Liver (tissue), 3 donors: ENCODE measurements around the gene P3H2.

ENCODE experiments used
- EGR1 ChIP-seq, 2 donors: IDR thresholded peaks; 2 replicates each; pipeline ENCODE4 v1.6.1; 2016 to 2018; ENCODE audit warnings: antibody characterized with exemption in 2 of 2, low read depth in 2 of 2
- FOXA1 ChIP-seq: IDR thresholded peaks from 2 replicates; pipeline ENCODE4 v1.6.1; 2016; ENCODE audit warnings: antibody characterized with exemption
- GABPA ChIP-seq, 2 donors: IDR thresholded peaks in 1 of 2; conservative IDR thresholded peaks in 1 of 2; 2 replicates each; pipeline ENCODE4 v1.6.1; 2016; ENCODE audit warnings: antibody characterized with exemption in 2 of 2, mild to moderate bottlenecking in 1 of 2, moderate library complexity in 1 of 2
- HNF4G ChIP-seq: IDR thresholded peaks from 2 replicates; pipeline ENCODE4 v1.6.1; 2016; ENCODE audit warnings: antibody characterized with exemption
- RAD21 ChIP-seq, 2 donors: IDR thresholded peaks; 2 replicates each; pipeline ENCODE4 v1.6.1; 2016; ENCODE audit warnings: antibody characterized with exemption in 2 of 2, mild to moderate bottlenecking in 2 of 2
- RXRA ChIP-seq, 2 donors: IDR thresholded peaks; 2 replicates each; pipeline ENCODE4 v1.6.1; 2017 to 2018; ENCODE audit warnings: antibody characterized with exemption in 2 of 2, mild to moderate bottlenecking in 1 of 2
- SP1 ChIP-seq: IDR thresholded peaks from 2 replicates; pipeline ENCODE4 v1.6.1; 2018; ENCODE audit warnings: antibody characterized with exemption, mild to moderate bottlenecking
- TAF1 ChIP-seq: conservative IDR thresholded peaks from 2 replicates; pipeline ENCODE4 v1.6.1; 2016; ENCODE audit warnings: antibody characterized with exemption, mild to moderate bottlenecking
- YY1 ChIP-seq: IDR thresholded peaks from 2 replicates; pipeline ENCODE4 v1.6.1; 2016; ENCODE audit warnings: antibody characterized with exemption, mild to moderate bottlenecking
- TF ChIP-seq, protein P1 (sequence below): fragments of 150-350 bp; IDR thresholded peaks from 2 replicates; pipeline ENCODE4 v1.5.1; 2017; ENCODE audit warnings: improper control_type of control experiment, low read depth, low read length; ENCODE audit not compliant: missing input control
- TF ChIP-seq, protein P2 (sequence below): IDR thresholded peaks from 2 replicates; pipeline ENCODE4 v1.6.1; 2016; ENCODE audit warnings: antibody characterized with exemption
- TF ChIP-seq, protein P3 (sequence below): IDR thresholded peaks from 2 replicates; pipeline ENCODE4 v1.6.1; 2016; ENCODE audit warnings: antibody characterized with exemption, mild to moderate bottlenecking
- TF ChIP-seq, protein P4 (sequence below): IDR thresholded peaks from 2 replicates; pipeline ENCODE4 v1.6.1; 2016; ENCODE audit warnings: antibody characterized with exemption
- TF ChIP-seq, protein P5 (sequence below): IDR thresholded peaks from 2 replicates; pipeline ENCODE4 v1.6.1; 2016; ENCODE audit warnings: antibody characterized with exemption
- donor health status: healthy.
- donor health status: healthy.

DNA sequence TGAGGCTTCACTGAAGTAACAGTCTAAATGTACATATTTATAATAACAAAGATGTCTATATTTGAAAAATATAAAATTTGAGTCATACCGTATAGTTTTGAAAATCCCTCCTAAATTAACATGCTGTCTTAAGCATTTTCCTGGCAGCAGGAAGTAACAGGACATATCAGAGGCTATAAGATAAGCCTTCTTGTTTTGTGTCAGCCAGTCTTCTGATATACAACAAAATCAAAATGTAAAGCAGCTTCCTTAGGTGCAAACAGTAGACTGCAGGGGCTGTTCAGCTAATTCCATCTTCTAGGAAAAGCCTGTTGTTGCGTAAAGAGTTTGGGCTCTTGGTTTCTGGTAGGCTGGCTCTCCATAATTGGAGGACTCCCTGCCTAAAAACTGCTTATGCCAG lies 56.0 kb downstream of the P3H2 start:
- TF ChIP-seq, protein P1, sequence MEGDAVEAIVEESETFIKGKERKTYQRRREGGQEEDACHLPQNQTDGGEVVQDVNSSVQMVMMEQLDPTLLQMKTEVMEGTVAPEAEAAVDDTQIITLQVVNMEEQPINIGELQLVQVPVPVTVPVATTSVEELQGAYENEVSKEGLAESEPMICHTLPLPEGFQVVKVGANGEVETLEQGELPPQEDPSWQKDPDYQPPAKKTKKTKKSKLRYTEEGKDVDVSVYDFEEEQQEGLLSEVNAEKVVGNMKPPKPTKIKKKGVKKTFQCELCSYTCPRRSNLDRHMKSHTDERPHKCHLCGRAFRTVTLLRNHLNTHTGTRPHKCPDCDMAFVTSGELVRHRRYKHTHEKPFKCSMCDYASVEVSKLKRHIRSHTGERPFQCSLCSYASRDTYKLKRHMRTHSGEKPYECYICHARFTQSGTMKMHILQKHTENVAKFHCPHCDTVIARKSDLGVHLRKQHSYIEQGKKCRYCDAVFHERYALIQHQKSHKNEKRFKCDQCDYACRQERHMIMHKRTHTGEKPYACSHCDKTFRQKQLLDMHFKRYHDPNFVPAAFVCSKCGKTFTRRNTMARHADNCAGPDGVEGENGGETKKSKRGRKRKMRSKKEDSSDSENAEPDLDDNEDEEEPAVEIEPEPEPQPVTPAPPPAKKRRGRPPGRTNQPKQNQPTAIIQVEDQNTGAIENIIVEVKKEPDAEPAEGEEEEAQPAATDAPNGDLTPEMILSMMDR: no peak
- TF ChIP-seq EGR1 (IDR thresholded peaks at IDR 0.05; ENCODE audit: low read depth in 2 of 2) (no peak), TAF1 (no peak), FOXA1 (no peak), RAD21 (IDR thresholded peaks at IDR 0.05) (no peak), HNF4G (no peak), YY1 (no peak), SP1 (no peak), RXRA (IDR thresholded peaks at IDR 0.05) (no peak), GABPA (IDR thresholded peaks at IDR 0.05 in 1 of 2, conservative IDR thresholded peaks at IDR 0.05 in 1 of 2) (no peak)
- TF ChIP-seq, protein P2, sequence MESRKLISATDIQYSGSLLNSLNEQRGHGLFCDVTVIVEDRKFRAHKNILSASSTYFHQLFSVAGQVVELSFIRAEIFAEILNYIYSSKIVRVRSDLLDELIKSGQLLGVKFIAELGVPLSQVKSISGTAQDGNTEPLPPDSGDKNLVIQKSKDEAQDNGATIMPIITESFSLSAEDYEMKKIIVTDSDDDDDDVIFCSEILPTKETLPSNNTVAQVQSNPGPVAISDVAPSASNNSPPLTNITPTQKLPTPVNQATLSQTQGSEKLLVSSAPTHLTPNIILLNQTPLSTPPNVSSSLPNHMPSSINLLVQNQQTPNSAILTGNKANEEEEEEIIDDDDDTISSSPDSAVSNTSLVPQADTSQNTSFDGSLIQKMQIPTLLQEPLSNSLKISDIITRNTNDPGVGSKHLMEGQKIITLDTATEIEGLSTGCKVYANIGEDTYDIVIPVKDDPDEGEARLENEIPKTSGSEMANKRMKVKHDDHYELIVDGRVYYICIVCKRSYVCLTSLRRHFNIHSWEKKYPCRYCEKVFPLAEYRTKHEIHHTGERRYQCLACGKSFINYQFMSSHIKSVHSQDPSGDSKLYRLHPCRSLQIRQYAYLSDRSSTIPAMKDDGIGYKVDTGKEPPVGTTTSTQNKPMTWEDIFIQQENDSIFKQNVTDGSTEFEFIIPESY: no peak
- TF ChIP-seq, protein P3, sequence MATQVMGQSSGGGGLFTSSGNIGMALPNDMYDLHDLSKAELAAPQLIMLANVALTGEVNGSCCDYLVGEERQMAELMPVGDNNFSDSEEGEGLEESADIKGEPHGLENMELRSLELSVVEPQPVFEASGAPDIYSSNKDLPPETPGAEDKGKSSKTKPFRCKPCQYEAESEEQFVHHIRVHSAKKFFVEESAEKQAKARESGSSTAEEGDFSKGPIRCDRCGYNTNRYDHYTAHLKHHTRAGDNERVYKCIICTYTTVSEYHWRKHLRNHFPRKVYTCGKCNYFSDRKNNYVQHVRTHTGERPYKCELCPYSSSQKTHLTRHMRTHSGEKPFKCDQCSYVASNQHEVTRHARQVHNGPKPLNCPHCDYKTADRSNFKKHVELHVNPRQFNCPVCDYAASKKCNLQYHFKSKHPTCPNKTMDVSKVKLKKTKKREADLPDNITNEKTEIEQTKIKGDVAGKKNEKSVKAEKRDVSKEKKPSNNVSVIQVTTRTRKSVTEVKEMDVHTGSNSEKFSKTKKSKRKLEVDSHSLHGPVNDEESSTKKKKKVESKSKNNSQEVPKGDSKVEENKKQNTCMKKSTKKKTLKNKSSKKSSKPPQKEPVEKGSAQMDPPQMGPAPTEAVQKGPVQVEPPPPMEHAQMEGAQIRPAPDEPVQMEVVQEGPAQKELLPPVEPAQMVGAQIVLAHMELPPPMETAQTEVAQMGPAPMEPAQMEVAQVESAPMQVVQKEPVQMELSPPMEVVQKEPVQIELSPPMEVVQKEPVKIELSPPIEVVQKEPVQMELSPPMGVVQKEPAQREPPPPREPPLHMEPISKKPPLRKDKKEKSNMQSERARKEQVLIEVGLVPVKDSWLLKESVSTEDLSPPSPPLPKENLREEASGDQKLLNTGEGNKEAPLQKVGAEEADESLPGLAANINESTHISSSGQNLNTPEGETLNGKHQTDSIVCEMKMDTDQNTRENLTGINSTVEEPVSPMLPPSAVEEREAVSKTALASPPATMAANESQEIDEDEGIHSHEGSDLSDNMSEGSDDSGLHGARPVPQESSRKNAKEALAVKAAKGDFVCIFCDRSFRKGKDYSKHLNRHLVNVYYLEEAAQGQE: no peak
- TF ChIP-seq, protein P4, sequence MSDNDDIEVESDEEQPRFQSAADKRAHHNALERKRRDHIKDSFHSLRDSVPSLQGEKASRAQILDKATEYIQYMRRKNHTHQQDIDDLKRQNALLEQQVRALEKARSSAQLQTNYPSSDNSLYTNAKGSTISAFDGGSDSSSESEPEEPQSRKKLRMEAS: no peak
- TF ChIP-seq, protein P5, sequence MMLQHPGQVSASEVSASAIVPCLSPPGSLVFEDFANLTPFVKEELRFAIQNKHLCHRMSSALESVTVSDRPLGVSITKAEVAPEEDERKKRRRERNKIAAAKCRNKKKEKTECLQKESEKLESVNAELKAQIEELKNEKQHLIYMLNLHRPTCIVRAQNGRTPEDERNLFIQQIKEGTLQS: no peak
